ENCODE measurements around the gene ACE2. TPM values are rescaled to one million over a fixed set of nuclear protein-coding genes. Genes with fewer than 3 reads are reported as not detected.
A peak's percentile ranks its signal among the peaks of the same experiment; 100 is the strongest.

The ACE2 gene
- total and polyA plus RNA-seq, 2 donors from 2014 or later: 5.5 to 32.4 TPM

GRCh38 chrX:15546745-15547144, 54.0 kb downstream of the ACE2 start:
- no peak for TF ChIP-seq CTCF (IDR thresholded peaks at IDR 0.05; ENCODE audit: borderline replicate concordance, extremely low read depth, insufficient read depth)
- Histone ChIP-seq H3K9ac (ENCODE audit: low read length in 3 of 3) (no peak overlapping the region), H3K4me1 (ENCODE audit: control insufficient read depth in 2 of 3, insufficient read depth in 2 of 3, low read depth in 1 of 3, low read length in 3 of 3) (no peaks in the 10 kb centered on the region), H3K27me3 (ENCODE audit: control insufficient read depth, insufficient read depth, low read length) (peaks cover 8% of the 10 kb centered on the region), H3K9me3 (ENCODE audit: control insufficient read depth in 2 of 3, insufficient read depth in 1 of 3, low read length in 3 of 3) (no peaks in the 10 kb centered on the region), H3K36me3 (ENCODE audit: control insufficient read depth in 2 of 3, insufficient read depth in 3 of 3, low read length in 3 of 3) (no peaks in the 10 kb centered on the region), H3K27ac (ENCODE audit: low read depth in 2 of 2, low read length in 2 of 2) (no peak overlapping the region), H3K4me3 (ENCODE audit: low read length in 3 of 3) (no peak overlapping the region)
- DNase-seq (peak in 1 of 5 donors; percentile 4), FAIRE-seq (no peak)
- intact Hi-C loops (cut with DNase I): no loop called here

- no peak for DNase-seq
- Histone ChIP-seq H3K27me3 (ENCODE audit: control insufficient read depth, insufficient read depth, low read length) (peaks cover 6% of the 10 kb centered on the region), H3K4me3 (ENCODE audit: low read length in 3 of 3) (no peak overlapping the region), H3K4me1 (ENCODE audit: control insufficient read depth in 2 of 3, insufficient read depth in 2 of 3, low read depth in 1 of 3, low read length in 3 of 3) (no peaks in the 10 kb centered on the region), H3K36me3 (ENCODE audit: control insufficient read depth in 2 of 3, insufficient read depth in 3 of 3, low read length in 3 of 3) (no peaks in the 10 kb centered on the region), H3K9ac (ENCODE audit: low read length in 3 of 3) (no peak overlapping the region), H3K9me3 (ENCODE audit: control insufficient read depth in 2 of 3, insufficient read depth in 1 of 3, low read length in 3 of 3) (no peaks in the 10 kb centered on the region), H3K27ac (ENCODE audit: low read depth in 2 of 2, low read length in 2 of 2) (no peak overlapping the region)
- FAIRE-seq: no peak
- intact Hi-C loops (cut with DNase I): no loop called here
- TF ChIP-seq CTCF (IDR thresholded peaks at IDR 0.05; ENCODE audit: borderline replicate concordance, extremely low read depth, insufficient read depth): no peak
Measured at GRCh38 chrX:15530318-15530717, 70.4 kb downstream of the ACE2 start.

GRCh38 chrX:15529165-15529564, 71.6 kb downstream of the ACE2 start:
- no peak overlapping the region for H3K4me3 ChIP-seq (ENCODE audit: low read length in 3 of 3)
- DNase-seq: no peak
- no peaks in the 10 kb centered on the region for H3K9me3 ChIP-seq (ENCODE audit: control insufficient read depth in 2 of 3, insufficient read depth in 1 of 3, low read length in 3 of 3)
- H3K27me3 ChIP-seq (ENCODE audit: control insufficient read depth, insufficient read depth, low read length): peaks cover 5% of the 10 kb centered on the region
- no peaks in the 10 kb centered on the region for H3K4me1 ChIP-seq (ENCODE audit: control insufficient read depth in 2 of 3, insufficient read depth in 2 of 3, low read depth in 1 of 3, low read length in 3 of 3)
- TF ChIP-seq CTCF (IDR thresholded peaks at IDR 0.05; ENCODE audit: borderline replicate concordance, extremely low read depth, insufficient read depth): no peak
- H3K36me3 ChIP-seq (ENCODE audit: control insufficient read depth in 2 of 3, insufficient read depth in 3 of 3, low read length in 3 of 3): no peaks in the 10 kb centered on the region
- intact Hi-C loops (cut with DNase I): no loop called here
- no peak overlapping the region for H3K27ac ChIP-seq (ENCODE audit: low read depth in 2 of 2, low read length in 2 of 2)
- no peak overlapping the region for H3K9ac ChIP-seq (ENCODE audit: low read length in 3 of 3)
- no peak for FAIRE-seq
